IPS-15b (cell line): ENCODE measurements around the gene ELMO3.
A peak's percentile ranks its signal among the peaks of the same experiment; 100 is the strongest.

Experiments used
- H3K27me3 ChIP-seq: one replicate; pipeline ENCODE4 v1.6.1; 2013; ENCODE audit warnings: low read length; ENCODE audit not compliant: control insufficient read depth, insufficient read depth
- H3K36me3 ChIP-seq: one replicate; pipeline ENCODE4 v1.6.1; 2013; ENCODE audit warnings: low read length; ENCODE audit not compliant: control insufficient read depth, insufficient read depth
- H3K4me1 ChIP-seq: one replicate; pipeline ENCODE4 v1.6.1; 2013; ENCODE audit warnings: mild to moderate bottlenecking, low read length; ENCODE audit not compliant: control insufficient read depth, insufficient read depth
- H3K4me3 ChIP-seq: one replicate; pipeline ENCODE4 v1.5.1; 2013; ENCODE audit warnings: low read depth, low read length
- H3K9ac ChIP-seq: one replicate; pipeline ENCODE4 v1.6.1; 2013; ENCODE audit warnings: low read depth, mild to moderate bottlenecking, low read length
- H3K9me3 ChIP-seq: one replicate; pipeline ENCODE4 v1.6.1; 2013; ENCODE audit warnings: mild to moderate bottlenecking, low read length; ENCODE audit not compliant: control insufficient read depth, insufficient read depth

Gene ELMO3

GRCh38 chr16:67244387-67245185 is 45.7 kb downstream of the ELMO3 start:
- Histone ChIP-seq H3K4me3 (peak overlapping the region; percentile 13), H3K27me3 (peaks cover 11% of the 10 kb centered on the region), H3K36me3 (peaks cover 2% of the 10 kb centered on the region), H3K9ac (no peak overlapping the region), H3K9me3 (no peaks in the 10 kb centered on the region), H3K4me1 (peaks cover 20% of the 10 kb centered on the region)

GRCh38 chr16:67245186-67245585 is 46.3 kb downstream of the ELMO3 start:
- Histone ChIP-seq H3K4me1 (peaks cover 20% of the 10 kb centered on the region), H3K4me3 (peak overlapping the region; percentile 84), H3K9me3 (no peaks in the 10 kb centered on the region), H3K27me3 (peaks cover 17% of the 10 kb centered on the region), H3K9ac (no peak overlapping the region), H3K36me3 (no peaks in the 10 kb centered on the region)

GRCh38 chr16:67245674-67246080 is 46.7 kb downstream of the ELMO3 start:
- H3K9me3 ChIP-seq = no peaks in the 10 kb centered on the region
- peaks cover 20% of the 10 kb centered on the region for H3K4me1 ChIP-seq
- H3K36me3 ChIP-seq = no peaks in the 10 kb centered on the region
- H3K9ac ChIP-seq = no peak overlapping the region
- H3K27me3 ChIP-seq = peaks cover 21% of the 10 kb centered on the region
- H3K4me3 ChIP-seq = peak overlapping the region; percentile 84

GRCh38 chr16:67246081-67246755 is 47.3 kb downstream of the ELMO3 start:
- Histone ChIP-seq H3K4me1 (peaks cover 19% of the 10 kb centered on the region), H3K9ac (peak overlapping the region; percentile 18), H3K27me3 (peaks cover 23% of the 10 kb centered on the region), H3K36me3 (no peaks in the 10 kb centered on the region), H3K4me3 (peak overlapping the region; percentile 84), H3K9me3 (no peaks in the 10 kb centered on the region)

- peaks cover 13% of the 10 kb centered on the region for H3K4me1 ChIP-seq
- peaks cover 23% of the 10 kb centered on the region for H3K27me3 ChIP-seq
These were observed 47.8 kb downstream of the ELMO3 start for GRCh38 chr16:67246756-67247191.

GRCh38 chr16:67247192-67248072 is 48.5 kb downstream of the ELMO3 start, which contains the start of gene FHOD1:
Gene FHOD1, minus strand, starts transcription at chr16:67247481. Its CDS starts 71 bp downstream, at chr16:67247410.
- Histone ChIP-seq H3K4me3 (peak within 1 kb of the TSS; percentile 84), H3K27me3 (peaks cover 23% of the 10 kb centered on the region), H3K4me1 (peaks cover 13% of the 10 kb centered on the region), H3K9ac (peak within 1 kb of the TSS; percentile 76), H3K36me3 (no peaks in the 10 kb centered on the region), H3K9me3 (no peaks in the 10 kb centered on the region)

More at GRCh38 chr16:67246756-67247191, 47.8 kb downstream of the ELMO3 start:
- H3K9ac ChIP-seq = peak overlapping the region; percentile 76
- no peaks in the 10 kb centered on the region for H3K36me3 ChIP-seq
- peak overlapping the region; percentile 84 for H3K4me3 ChIP-seq
- no peaks in the 10 kb centered on the region for H3K9me3 ChIP-seq

GRCh38 chr16:67248073-67248400 is 49.1 kb downstream of the ELMO3 start:
- peak overlapping the region; percentile 70 for H3K4me3 ChIP-seq
- no peaks in the 10 kb centered on the region for H3K9me3 ChIP-seq
- peaks cover 13% of the 10 kb centered on the region for H3K4me1 ChIP-seq
- H3K36me3 ChIP-seq = no peaks in the 10 kb centered on the region
- H3K27me3 ChIP-seq = peaks cover 23% of the 10 kb centered on the region
- H3K9ac ChIP-seq = no peak overlapping the region

- H3K9me3 ChIP-seq = no peaks in the 10 kb centered on the region
- no peaks in the 10 kb centered on the region for H3K36me3 ChIP-seq
- no peak within 1 kb of the TSS for H3K9ac ChIP-seq
- H3K4me3 ChIP-seq = peak within 1 kb of the TSS; percentile 70
- H3K27me3 ChIP-seq = peaks cover 23% of the 10 kb centered on the region
- H3K4me1 ChIP-seq = peaks cover 13% of the 10 kb centered on the region
These were observed 49.7 kb downstream of the ELMO3 start, which contains the start of gene SLC9A5 for GRCh38 chr16:67248401-67249177. Gene SLC9A5, plus strand, starts transcription at chr16:67248979. Its CDS starts 36 bp downstream, at chr16:67249015.

GRCh38 chr16:67249178-67250044 is 50.5 kb downstream of the ELMO3 start:
- Histone ChIP-seq H3K9ac (no peak overlapping the region), H3K36me3 (no peaks in the 10 kb centered on the region), H3K4me1 (peaks cover 13% of the 10 kb centered on the region)

GRCh38 chr16:67250045-67250327 is 51.1 kb downstream of the ELMO3 start:
- Histone ChIP-seq H3K4me1 (peaks cover 9% of the 10 kb centered on the region), H3K9ac (no peak overlapping the region), H3K9me3 (no peaks in the 10 kb centered on the region), H3K4me3 (peak overlapping the region; percentile 70), H3K36me3 (no peaks in the 10 kb centered on the region), H3K27me3 (peaks cover 23% of the 10 kb centered on the region)

More at GRCh38 chr16:67249178-67250044, 50.5 kb downstream of the ELMO3 start:
- H3K9me3 ChIP-seq = no peaks in the 10 kb centered on the region
- peak overlapping the region; percentile 70 for H3K4me3 ChIP-seq
- peaks cover 23% of the 10 kb centered on the region for H3K27me3 ChIP-seq
